ENCODE results near the gene KLHL21.

DNA sequence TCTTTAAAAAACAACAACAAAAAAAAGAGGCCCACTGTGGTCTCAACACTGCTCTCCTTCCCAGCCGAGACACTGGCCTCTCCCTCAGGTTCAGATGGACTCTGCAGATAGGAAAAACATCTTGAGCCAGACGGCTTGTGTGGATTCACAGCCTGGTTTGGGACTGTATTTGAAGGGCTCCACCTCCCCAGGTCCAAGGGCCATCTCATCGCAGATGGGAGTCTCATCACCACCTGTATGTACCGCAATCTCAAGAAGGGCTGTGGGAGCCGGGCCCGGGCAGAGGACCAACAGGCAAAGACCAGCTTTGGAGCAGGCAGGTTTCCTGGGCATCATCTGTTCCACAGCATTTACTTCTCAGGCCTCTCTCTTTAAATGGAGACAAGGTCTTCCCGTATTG lies 12.6 kb downstream of the KLHL21 start:
- TF ChIP-seq, protein P1, sequence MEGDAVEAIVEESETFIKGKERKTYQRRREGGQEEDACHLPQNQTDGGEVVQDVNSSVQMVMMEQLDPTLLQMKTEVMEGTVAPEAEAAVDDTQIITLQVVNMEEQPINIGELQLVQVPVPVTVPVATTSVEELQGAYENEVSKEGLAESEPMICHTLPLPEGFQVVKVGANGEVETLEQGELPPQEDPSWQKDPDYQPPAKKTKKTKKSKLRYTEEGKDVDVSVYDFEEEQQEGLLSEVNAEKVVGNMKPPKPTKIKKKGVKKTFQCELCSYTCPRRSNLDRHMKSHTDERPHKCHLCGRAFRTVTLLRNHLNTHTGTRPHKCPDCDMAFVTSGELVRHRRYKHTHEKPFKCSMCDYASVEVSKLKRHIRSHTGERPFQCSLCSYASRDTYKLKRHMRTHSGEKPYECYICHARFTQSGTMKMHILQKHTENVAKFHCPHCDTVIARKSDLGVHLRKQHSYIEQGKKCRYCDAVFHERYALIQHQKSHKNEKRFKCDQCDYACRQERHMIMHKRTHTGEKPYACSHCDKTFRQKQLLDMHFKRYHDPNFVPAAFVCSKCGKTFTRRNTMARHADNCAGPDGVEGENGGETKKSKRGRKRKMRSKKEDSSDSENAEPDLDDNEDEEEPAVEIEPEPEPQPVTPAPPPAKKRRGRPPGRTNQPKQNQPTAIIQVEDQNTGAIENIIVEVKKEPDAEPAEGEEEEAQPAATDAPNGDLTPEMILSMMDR (IDR thresholded peaks at IDR 0.05): no peak
- TF ChIP-seq EP300 (IDR thresholded peaks at IDR 0.05) (no peak), POLR2A (IDR thresholded peaks at IDR 0.05) (no peak)
